ENCODE measurements around the gene ASPSCR1. TPM values are rescaled to one million over a fixed set of nuclear protein-coding genes. Genes with fewer than 3 reads are reported as not detected.

ASPSCR1 gene
- total and polyA plus RNA-seq, 2 donors from 2014 or later, result 35.2 to 57.5 TPM

- peak overlapping the region; percentile 43 to 70 (median 54) for H3K4me3 ChIP-seq (ENCODE audit: low read length in 3 of 3)
- no peaks in the 10 kb centered on the region for H3K27me3 ChIP-seq (ENCODE audit: control insufficient read depth, insufficient read depth, low read length)
- FAIRE-seq (no peak), DNase-seq (no peak)
- TF ChIP-seq CTCF (IDR thresholded peaks at IDR 0.05; ENCODE audit: borderline replicate concordance, extremely low read depth, insufficient read depth), result no peak
- H3K9me3 ChIP-seq (ENCODE audit: control insufficient read depth in 2 of 3, insufficient read depth in 1 of 3, low read length in 3 of 3), result no peaks in the 10 kb centered on the region
- peak overlapping the region in 2 of 3 donors; percentile 18 to 71 for H3K9ac ChIP-seq (ENCODE audit: low read length in 3 of 3)
- no peak overlapping the region for H3K27ac ChIP-seq (ENCODE audit: low read depth in 2 of 2, low read length in 2 of 2)
- no peaks in the 10 kb centered on the region for H3K36me3 ChIP-seq (ENCODE audit: control insufficient read depth in 2 of 3, insufficient read depth in 3 of 3, low read length in 3 of 3)
- H3K4me1 ChIP-seq (ENCODE audit: control insufficient read depth in 2 of 3, insufficient read depth in 2 of 3, low read depth in 1 of 3, low read length in 3 of 3), result peaks cover 0 to 24% (median 6%) of the 10 kb centered on the region in 3 donors
- intact Hi-C loops (cut with DNase I), result no loop called here
Measured at GRCh38 chr17:82021900-82022309, 44.5 kb downstream of the ASPSCR1 start.

DNA sequence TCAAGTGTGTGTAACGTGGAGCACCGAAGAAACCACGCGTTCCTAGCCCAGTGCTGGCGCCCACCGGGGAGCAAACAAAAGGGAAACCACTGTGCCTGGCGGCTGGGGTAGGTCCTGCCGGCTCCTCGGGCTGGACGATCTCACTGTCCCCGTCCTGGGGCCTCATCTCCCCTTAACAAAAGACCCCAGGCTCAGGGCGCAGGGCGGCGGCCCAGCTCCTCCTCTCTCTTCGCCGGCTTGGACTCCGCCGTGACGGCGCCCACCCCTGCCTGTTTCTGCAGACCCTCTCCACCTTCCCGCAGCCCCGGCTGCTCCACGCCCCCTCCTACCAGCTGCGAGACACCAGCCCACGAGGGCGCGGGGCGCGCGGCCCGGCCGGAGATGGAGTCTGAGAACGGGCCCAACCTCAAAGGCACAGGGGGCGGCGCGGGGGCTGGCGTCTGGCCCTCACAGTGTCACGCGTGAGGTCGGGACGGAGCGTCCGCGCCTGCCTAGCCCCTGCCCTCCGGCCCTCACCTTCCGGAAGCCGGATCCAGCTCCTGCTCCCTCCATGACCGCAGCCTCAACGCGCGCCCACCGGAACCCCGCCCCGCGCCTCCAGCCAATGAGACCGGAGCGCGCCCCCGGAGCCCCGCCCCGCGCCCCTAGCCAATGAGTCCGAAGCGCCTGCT is 45.0 kb downstream of the ASPSCR1 start, which contains the start of gene CENPX:
Gene CENPX, minus strand, starts transcription at position 569 of the 671 bp plus-strand sequence. Its CDS starts 17 bp downstream, at position 552.
- H3K27ac ChIP-seq (ENCODE audit: low read depth in 2 of 2, low read length in 2 of 2), result no peak within 1 kb of the TSS
- no peaks in the 10 kb centered on the region for H3K36me3 ChIP-seq (ENCODE audit: control insufficient read depth in 2 of 3, insufficient read depth in 3 of 3, low read length in 3 of 3)
- H3K27me3 ChIP-seq (ENCODE audit: control insufficient read depth, insufficient read depth, low read length), result no peaks in the 10 kb centered on the region
- H3K4me3 ChIP-seq (ENCODE audit: low read length in 3 of 3), result peak within 1 kb of the TSS; percentile 52 to 70 (median 54)
- H3K4me1 ChIP-seq (ENCODE audit: control insufficient read depth in 2 of 3, insufficient read depth in 2 of 3, low read depth in 1 of 3, low read length in 3 of 3), result peaks cover 0 to 24% (median 6%) of the 10 kb centered on the region in 3 donors
- H3K9ac ChIP-seq (ENCODE audit: low read length in 3 of 3), result peak within 1 kb of the TSS; percentile 22 to 73 (median 71)
- TF ChIP-seq CTCF (IDR thresholded peaks at IDR 0.05; ENCODE audit: borderline replicate concordance, extremely low read depth, insufficient read depth), result no peak
- no peak for FAIRE-seq
- intact Hi-C loops (cut with DNase I), result no loop called here
- no peaks in the 10 kb centered on the region for H3K9me3 ChIP-seq (ENCODE audit: control insufficient read depth in 2 of 3, insufficient read depth in 1 of 3, low read length in 3 of 3)
- no peak for DNase-seq

- peak; percentile 98 for FAIRE-seq
Measured at GRCh38 chr17:82022981-82023446, 45.6 kb downstream of the ASPSCR1 start, which contains the start of gene LRRC45. LRRC45 (plus strand) TSS chr17:82023305; CDS start chr17:82023644, 339 bp downstream.

More at GRCh38 chr17:82022981-82023446, 45.6 kb downstream of the ASPSCR1 start, which contains the start of gene LRRC45:
- intact Hi-C loops (cut with DNase I), result no loop called here
- no peak within 1 kb of the TSS for H3K27ac ChIP-seq (ENCODE audit: low read depth in 2 of 2, low read length in 2 of 2)
- H3K4me1 ChIP-seq (ENCODE audit: control insufficient read depth in 2 of 3, insufficient read depth in 2 of 3, low read depth in 1 of 3, low read length in 3 of 3), result peaks cover 0 to 24% (median 6%) of the 10 kb centered on the region in 3 donors
- H3K9ac ChIP-seq (ENCODE audit: low read length in 3 of 3), result peak within 1 kb of the TSS; percentile 22 to 73 (median 71)
- no peaks in the 10 kb centered on the region for H3K27me3 ChIP-seq (ENCODE audit: control insufficient read depth, insufficient read depth, low read length)
- no peak for TF ChIP-seq CTCF (IDR thresholded peaks at IDR 0.05; ENCODE audit: borderline replicate concordance, extremely low read depth, insufficient read depth)
- H3K36me3 ChIP-seq (ENCODE audit: control insufficient read depth in 2 of 3, insufficient read depth in 3 of 3, low read length in 3 of 3), result no peaks in the 10 kb centered on the region
- peak within 1 kb of the TSS; percentile 52 to 70 (median 54) for H3K4me3 ChIP-seq (ENCODE audit: low read length in 3 of 3)
- no peaks in the 10 kb centered on the region for H3K9me3 ChIP-seq (ENCODE audit: control insufficient read depth in 2 of 3, insufficient read depth in 1 of 3, low read length in 3 of 3)
- DNase-seq, result peak; percentile 100

Data from kidney (tissue), 14 donors.